Transverse colon (tissue), 4 donors: ENCODE data around the gene SCEL. TPM values are rescaled to one million over a fixed set of nuclear protein-coding genes. Genes with fewer than 3 reads are reported as not detected.

ENCODE experiments used
- DNase-seq: peaks from one replicate; pipeline ENCODE4 v3.0.0-alpha.2; 2019
- H3K27ac ChIP-seq, 4 donors: fragments of 200-600 bp; sonication (generic); 2 replicates each; pipeline ENCODE4 v1.5.1; 2016 to 2018; ENCODE audit warnings: inconsistent platforms in 4 of 4
- H3K27me3 ChIP-seq: fragments of 200-600 bp; sonication (generic); 2 replicates; pipeline ENCODE4 v1.5.1; 2017; ENCODE audit warnings: inconsistent platforms
- H3K36me3 ChIP-seq, 4 donors: fragments of 200-600 bp; sonication (generic); 2 replicates each; pipeline ENCODE4 v1.5.1; 2017 to 2019; ENCODE audit warnings: inconsistent platforms in 4 of 4
- H3K4me1 ChIP-seq, 4 donors: fragments of 200-600 bp; sonication (generic); 2 replicates each; pipeline ENCODE4 v1.5.1; 2017 to 2020; ENCODE audit warnings: inconsistent platforms in 4 of 4
- H3K4me3 ChIP-seq, 4 donors: fragments of 200-600 bp; sonication (generic); 1 replicate in 1 of 4; 2 replicates in 3 of 4; pipeline versions ENCODE4 v1.5.1 to v1.6.1; 2017 to 2019; ENCODE audit warnings: inconsistent platforms in 4 of 4
- H3K9me3 ChIP-seq, 2 donors: fragments of 200-600 bp; sonication (generic); 2 replicates each; pipeline ENCODE4 v1.5.1; 2017 to 2019; ENCODE audit warnings: inconsistent platforms in 2 of 2
- EP300 ChIP-seq: sonication (generic); formaldehyde crosslinking; IDR thresholded peaks from one replicate; pipeline ENCODE4 v1.6.1; 2017; ENCODE audit warnings: antibody characterized with exemption, low read depth
- POLR2A ChIP-seq: fragments of 450-650 bp; IDR thresholded peaks from one replicate; pipeline ENCODE4 v1.6.1; 2016; ENCODE audit warnings: antibody characterized with exemption, mild to moderate bottlenecking, moderate library complexity
- POLR2AphosphoS5 ChIP-seq, 3 donors: sonication (generic); formaldehyde crosslinking; IDR thresholded peaks; one replicate each; pipeline ENCODE4 v1.6.1; 2016; ENCODE audit warnings: antibody characterized with exemption in 3 of 3
- WGBS, 2 donors: methylation state at CpG; one replicate each; pipeline ENCODE4 v1.1.5; 2018; ENCODE audit warnings: low coverage in 1 of 2; 5-methylcytosine and 5-hydroxymethylcytosine counted together
- in situ Hi-C, 4 donors: fragments of 200-750 bp; cut with MboI; loops; one replicate each; pipeline versions ENCODE4 v1.15.0 to v1.15.1; 2017; ENCODE audit warnings: low sequenced_read_pairs in 3 of 4, low pct_ligation_motif_present in 1 of 4, low pct_unique_long_range_greater_than_20kb in 1 of 4
- intact Hi-C: fragments of 100-400 bp; cut with DNase I; formaldehyde crosslinking; loops from one replicate; pipeline ENCODE4 v1.15.1; 2023; ENCODE audit warnings: low total_unique reads
- total RNA-seq, 4 donors: library from RNA; depleted of rRNA; stranded (reverse); fragments of >200 nt; gene quantifications; one replicate each; pipeline ENCODE4 v1.1.0, GENCODE V29; 2016
- TF ChIP-seq, protein P1 (sequence below), 5 experiments: fragments of 200-600 bp in 3 of 5; fragments of 450-650 bp in 2 of 5; sonication (generic) in 3 of 5; IDR thresholded peaks; 1 replicate in 2 of 5; 2 replicates in 3 of 5; pipeline ENCODE4 v1.5.1; 2016 to 2017; ENCODE audit warnings: antibody characterized with exemption in 5 of 5, inconsistent platforms in 3 of 5, mild to moderate bottlenecking in 2 of 5, moderate library complexity in 1 of 5

SCEL gene
- total RNA-seq, 4 donors from 2014 or later, result 0.32 to 0.96 TPM; not detected in 2

DNA sequence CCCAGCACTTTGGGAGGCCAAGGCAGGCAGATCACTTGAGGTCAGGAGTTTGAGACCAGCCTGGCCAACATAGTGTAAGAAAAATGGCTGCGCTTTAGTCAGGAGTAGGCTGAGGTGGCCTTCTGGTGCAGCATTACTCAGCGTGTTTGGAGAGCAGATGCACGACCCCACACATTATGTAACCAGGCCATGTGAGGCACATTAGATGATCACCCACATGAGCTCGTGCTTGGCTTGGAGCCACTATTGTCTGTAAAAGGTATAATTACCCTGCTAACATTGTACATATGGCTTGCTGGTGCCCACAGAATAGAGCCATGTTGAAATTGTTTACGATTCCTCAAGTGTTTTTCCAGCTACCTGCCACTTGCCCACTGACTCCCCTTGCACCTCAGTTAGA, 24.0 kb upstream of the SCEL start:
- no peak overlapping the region for H3K27ac ChIP-seq
- TF ChIP-seq POLR2A (no peak), POLR2AphosphoS5 (IDR thresholded peaks at IDR 0.05) (no peak), EP300 (no peak)
- TF ChIP-seq, protein P1, sequence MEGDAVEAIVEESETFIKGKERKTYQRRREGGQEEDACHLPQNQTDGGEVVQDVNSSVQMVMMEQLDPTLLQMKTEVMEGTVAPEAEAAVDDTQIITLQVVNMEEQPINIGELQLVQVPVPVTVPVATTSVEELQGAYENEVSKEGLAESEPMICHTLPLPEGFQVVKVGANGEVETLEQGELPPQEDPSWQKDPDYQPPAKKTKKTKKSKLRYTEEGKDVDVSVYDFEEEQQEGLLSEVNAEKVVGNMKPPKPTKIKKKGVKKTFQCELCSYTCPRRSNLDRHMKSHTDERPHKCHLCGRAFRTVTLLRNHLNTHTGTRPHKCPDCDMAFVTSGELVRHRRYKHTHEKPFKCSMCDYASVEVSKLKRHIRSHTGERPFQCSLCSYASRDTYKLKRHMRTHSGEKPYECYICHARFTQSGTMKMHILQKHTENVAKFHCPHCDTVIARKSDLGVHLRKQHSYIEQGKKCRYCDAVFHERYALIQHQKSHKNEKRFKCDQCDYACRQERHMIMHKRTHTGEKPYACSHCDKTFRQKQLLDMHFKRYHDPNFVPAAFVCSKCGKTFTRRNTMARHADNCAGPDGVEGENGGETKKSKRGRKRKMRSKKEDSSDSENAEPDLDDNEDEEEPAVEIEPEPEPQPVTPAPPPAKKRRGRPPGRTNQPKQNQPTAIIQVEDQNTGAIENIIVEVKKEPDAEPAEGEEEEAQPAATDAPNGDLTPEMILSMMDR (IDR thresholded peaks at IDR 0.05), result no peak
- no peaks in the 10 kb centered on the region for H3K36me3 ChIP-seq
- H3K27me3 ChIP-seq, result no peaks in the 10 kb centered on the region
- DNase-seq, result no peak
- WGBS, 2 donors, result 57 to 88% methylated on average over 1 to 5 of the region's 5 CpGs
- intact Hi-C loops (no loop called here), in situ Hi-C loops (no loop called here)
- H3K4me1 ChIP-seq, result no peaks in the 10 kb centered on the region
- no peak overlapping the region for H3K4me3 ChIP-seq
- H3K9me3 ChIP-seq, result no peaks in the 10 kb centered on the region

DNA sequence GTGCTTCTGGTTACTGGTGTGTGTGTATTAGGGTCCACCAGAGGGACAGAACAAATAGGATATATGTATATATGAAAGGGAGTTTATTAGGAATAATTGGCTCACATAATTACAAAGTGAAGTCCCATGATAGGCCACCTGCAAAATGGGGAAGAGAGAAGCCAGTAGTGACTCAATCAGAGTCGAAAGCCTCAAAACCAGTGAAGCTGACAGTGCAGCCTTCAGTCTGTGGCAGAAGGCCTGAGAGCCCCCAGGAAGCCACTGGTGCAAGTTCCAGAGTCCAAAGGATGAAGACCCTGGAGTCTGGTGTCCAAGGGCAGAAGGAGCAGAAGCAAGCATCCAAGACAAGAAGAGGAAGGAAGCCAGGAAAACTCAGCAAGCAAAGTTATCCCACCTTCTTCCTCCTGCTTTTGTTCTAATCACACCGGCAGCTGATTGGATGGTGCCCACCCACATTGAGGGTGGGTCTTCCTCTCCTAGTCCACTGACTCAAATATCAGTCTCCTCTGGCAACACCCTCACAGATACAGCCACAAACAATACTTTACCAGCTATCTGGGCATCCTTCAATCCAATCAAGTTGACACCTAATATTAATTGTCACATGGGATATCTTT, 21.7 kb upstream of the SCEL start:
- no peaks in the 10 kb centered on the region for H3K36me3 ChIP-seq
- no peaks in the 10 kb centered on the region for H3K9me3 ChIP-seq
- WGBS, 2 donors, result 60 to 82% methylated on average over 2 of the region's 2 CpGs
- H3K4me3 ChIP-seq, result no peak overlapping the region
- H3K27me3 ChIP-seq, result no peaks in the 10 kb centered on the region
- no peak for TF ChIP-seq EP300
- TF ChIP-seq POLR2A, result no peak
- TF ChIP-seq, protein P1 (IDR thresholded peaks at IDR 0.05), result no peak
- TF ChIP-seq POLR2AphosphoS5 (IDR thresholded peaks at IDR 0.05), result no peak
- DNase-seq, result no peak
- intact Hi-C loops (no loop called here), in situ Hi-C loops (no loop called here)
- no peak overlapping the region for H3K27ac ChIP-seq
- no peaks in the 10 kb centered on the region for H3K4me1 ChIP-seq

DNA sequence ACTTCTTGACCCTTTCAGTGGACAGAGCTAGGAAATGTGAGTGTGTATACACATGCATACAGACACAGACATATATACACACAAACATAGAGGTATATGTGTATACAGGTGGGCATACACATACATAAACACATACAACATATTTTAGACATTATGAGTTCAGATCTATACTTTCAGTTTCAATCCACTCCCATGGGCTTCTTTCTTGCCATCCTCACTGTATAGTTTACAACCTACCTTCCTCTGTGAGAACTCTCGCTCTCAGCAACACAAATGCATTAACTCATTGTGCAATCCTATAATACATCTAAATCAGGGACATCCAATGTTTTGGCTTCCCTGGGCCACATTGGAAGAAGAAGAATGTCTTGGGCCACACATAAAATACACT, 21.2 kb upstream of the SCEL start:
- in situ Hi-C loops, result no loop called here
- DNase-seq, result no peak
- H3K27ac ChIP-seq, result no peak overlapping the region
- WGBS, 2 donors, result 0 to 43% methylated on average over 1 of the region's 1 CpG
- H3K27me3 ChIP-seq, result no peaks in the 10 kb centered on the region
- H3K36me3 ChIP-seq, result no peaks in the 10 kb centered on the region
- intact Hi-C loops, result no loop called here
- no peaks in the 10 kb centered on the region for H3K9me3 ChIP-seq
- TF ChIP-seq, protein P1 (IDR thresholded peaks at IDR 0.05), result no peak
- no peak for TF ChIP-seq EP300
- TF ChIP-seq POLR2A, result no peak
- TF ChIP-seq POLR2AphosphoS5 (IDR thresholded peaks at IDR 0.05), result no peak
- H3K4me3 ChIP-seq, result no peak overlapping the region
- no peaks in the 10 kb centered on the region for H3K4me1 ChIP-seq

DNA sequence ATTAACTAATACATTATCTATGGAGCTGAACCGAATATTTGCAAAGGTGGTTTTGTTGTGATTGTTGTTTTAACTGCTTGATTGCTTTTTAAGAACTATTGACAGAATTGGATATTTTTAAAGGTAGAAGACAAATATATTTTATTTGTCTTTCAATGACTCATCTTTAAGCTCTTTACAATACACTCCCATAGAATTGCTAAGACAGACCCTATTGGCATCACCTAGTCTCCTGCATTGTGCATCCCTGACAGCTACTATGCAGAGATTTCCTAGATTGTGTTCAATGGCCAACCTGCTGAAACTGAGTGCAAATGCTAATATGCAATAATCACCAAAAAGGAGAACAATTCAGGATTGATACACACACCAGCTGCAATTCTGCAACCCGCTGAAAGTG, 19.7 kb upstream of the SCEL start:
- Histone ChIP-seq H3K4me3 (no peak overlapping the region), H3K9me3 (no peaks in the 10 kb centered on the region), H3K27me3 (no peaks in the 10 kb centered on the region), H3K36me3 (no peaks in the 10 kb centered on the region), H3K4me1 (no peaks in the 10 kb centered on the region), H3K27ac (no peak overlapping the region)
- TF ChIP-seq, protein P1 (IDR thresholded peaks at IDR 0.05), result no peak
- TF ChIP-seq EP300, result no peak
- TF ChIP-seq POLR2A, result no peak
- TF ChIP-seq POLR2AphosphoS5 (IDR thresholded peaks at IDR 0.05), result no peak
- in situ Hi-C loops, result no loop called here
- DNase-seq, result no peak
- WGBS, 2 donors, result 70 to 91% methylated on average over 1 to 2 of the region's 2 CpGs
- intact Hi-C loops, result no loop called here
